OCI-LY7 (cell line): ENCODE measurements around the gene CAP1. TPM values are rescaled to one million over a fixed set of nuclear protein-coding genes. Genes with fewer than 3 reads are reported as not detected.
"Not testable (repeated sequence)": the region's sequence is repeated elsewhere in the genome, so short reads cannot be mapped to it uniquely, and the experiment has no call there.

Experiments
- BruUV-seq: library from RNA; stranded (reverse); fragments of 400-500 nt; replicated peaks from 2 replicates; lab custom pipeline; 2021; lab: Mats Ljungman, UMichigan
- CTCF ChIA-PET: fragments of 300-600 bp; sonication (Branson Sonifier 250); formaldehyde crosslinking; loops from one replicate; lab custom pipeline; 2022; ENCODE audit warnings: antibody characterized with exemption; ENCODE audit not compliant: unreplicated experiment; lab: Charles Lee
- POLR2A ChIA-PET: fragments of 300-600 bp; sonication (Branson Sonifier 250); formaldehyde crosslinking; loops from one replicate; lab custom pipeline; 2022; ENCODE audit warnings: antibody characterized with exemption; lab: Charles Lee
- DNase-seq: peaks from one replicate; pipeline ENCODE4 v3.0.0-alpha.2; 2015; ENCODE audit warnings: low spot score
- H2AFZ ChIP-seq: fragments of 200-600 bp; sonication (generic), shearing (Covaris generic); 2 replicates; pipeline ENCODE4 v1.6.1; 2014; ENCODE audit warnings: mild to moderate bottlenecking, antibody characterized with exemption, low read length, moderate library complexity
- H3K27ac ChIP-seq: fragments of 200-600 bp; sonication (generic); 2 replicates; pipeline ENCODE4 v1.5.1; 2014; ENCODE audit warnings: mixed run types, low read depth, mild to moderate bottlenecking, moderate library complexity, low read length, inconsistent platforms; ENCODE audit not compliant: poor library complexity, severe bottlenecking
- H3K36me3 ChIP-seq: fragments of 200-600 bp; sonication (generic); 2 replicates; pipeline ENCODE4 v1.6.1; 2014; ENCODE audit warnings: mild to moderate bottlenecking, antibody characterized with exemption, low read length, moderate library complexity, mixed read lengths; ENCODE audit not compliant: insufficient read depth
- H3K4me1 ChIP-seq: fragments of 200-600 bp; sonication (generic); 2 replicates; pipeline ENCODE4 v1.5.1; 2014; ENCODE audit warnings: mild to moderate bottlenecking, low read length; ENCODE audit not compliant: insufficient read depth, poor library complexity, severe bottlenecking
- H3K4me2 ChIP-seq: fragments of 200-600 bp; sonication (generic); 2 replicates; pipeline ENCODE4 v1.6.1; 2014; ENCODE audit warnings: mild to moderate bottlenecking, low read length
- H3K4me3 ChIP-seq: fragments of 200-600 bp; sonication (generic); 2 replicates; pipeline ENCODE4 v1.5.1; 2014; ENCODE audit warnings: mild to moderate bottlenecking, low read depth, low read length; ENCODE audit not compliant: poor library complexity, severe bottlenecking
- H3K79me2 ChIP-seq: fragments of 200-600 bp; sonication (generic); 2 replicates; pipeline ENCODE4 v1.6.1; 2016; ENCODE audit warnings: low read depth, mild to moderate bottlenecking, low read length, moderate library complexity, mixed read lengths; ENCODE audit not compliant: insufficient read depth
- H3K9me2 ChIP-seq: fragments of 200-600 bp; sonication (generic); 2 replicates; pipeline ENCODE4 v1.6.1; 2016; ENCODE audit warnings: mild to moderate bottlenecking, low read length, mixed read lengths; ENCODE audit not compliant: insufficient read depth
- H3K9me3 ChIP-seq: fragments of 200-600 bp; sonication (generic); 2 replicates; pipeline ENCODE4 v1.6.1; 2014; ENCODE audit warnings: mild to moderate bottlenecking, mixed run types, low read length, mixed read lengths
- H4K20me1 ChIP-seq: fragments of 200-600 bp; sonication (generic); 2 replicates; pipeline ENCODE4 v1.6.1; 2014; ENCODE audit warnings: mild to moderate bottlenecking, antibody characterized with exemption, low read length, moderate library complexity, mixed read lengths; ENCODE audit not compliant: insufficient read depth
- EZH2phosphoT487 ChIP-seq: fragments of 200-600 bp; sonication (generic); IDR thresholded peaks from 2 replicates; pipeline ENCODE4 v1.6.1; 2018; ENCODE audit warnings: low read depth, borderline replicate concordance, mild to moderate bottlenecking, mixed run types, antibody characterized with exemption, low read length, moderate library complexity, mixed read lengths
- intact Hi-C: fragments of 100-400 bp; cut with micrococcal nuclease; formaldehyde crosslinking; loops from one replicate; pipeline ENCODE4 v1.10.0; 2022; ENCODE audit not compliant: unreplicated experiment
- total RNA-seq, 2 experiments: library from RNA; depleted of rRNA in 1 of 2; stranded (reverse); fragments of >200 nt in 1 of 2; shearing (Covaris generic) in 1 of 2; gene quantifications; 2 replicates each; pipeline ENCODE4 v1.2.3, GENCODE V29; 2014 to 2022
- TF ChIP-seq, protein P1 (sequence below): fragments of 200-600 bp; sonication (generic); conservative IDR thresholded peaks from 2 replicates; pipeline ENCODE4 v1.5.1; 2014; ENCODE audit warnings: mild to moderate bottlenecking, antibody characterized with exemption, low read length, moderate library complexity, mixed read lengths

CAP1 gene
- total RNA-seq, 2 experiments from 2014 or later, result 193 to 296 TPM

DNA sequence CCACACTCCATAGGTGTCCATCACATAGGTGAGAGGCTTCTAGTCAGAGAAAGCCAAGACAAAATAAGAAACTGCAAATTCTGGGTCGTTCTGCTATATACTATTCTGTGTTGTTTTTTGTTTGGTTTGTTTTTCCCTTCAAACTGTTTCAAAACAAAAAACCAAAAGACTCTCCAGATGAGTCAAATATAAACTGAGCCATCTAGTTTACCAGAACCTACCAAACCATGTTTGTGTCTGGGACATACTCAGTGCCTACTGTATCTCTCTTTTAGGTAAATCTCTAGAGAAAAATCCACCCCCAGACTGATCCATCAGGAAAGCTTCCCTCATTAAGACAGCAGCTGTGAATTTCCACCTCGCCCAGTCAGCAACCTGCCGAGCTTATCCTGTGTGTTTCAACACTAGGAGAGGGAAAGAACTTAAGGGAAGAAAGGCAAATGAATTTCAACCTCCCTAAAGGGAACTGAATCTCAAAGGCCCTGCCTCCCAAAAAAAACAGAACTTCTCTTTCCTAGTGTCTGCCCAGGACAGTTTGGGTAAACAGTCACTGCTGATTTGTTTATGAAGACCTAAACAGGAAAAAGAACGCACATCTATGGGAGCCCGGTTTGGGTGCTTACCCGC is 39.4 kb downstream of the CAP1 start:
- intact Hi-C loops, result loop anchor here (5.0 kb wide), 2 partner anchors 62 to 327 kb away; no protein-coding TSS in a partner anchor
- POLR2A ChIA-PET, result interaction anchor here (0.5 to 0.7 kb wide), 2 partner anchors 10 to 20 kb away, joined by 3 to 4 read pairs; no protein-coding TSS in a partner anchor

GRCh38 chr1:40081871-40082270 is 41.3 kb downstream of the CAP1 start:
- Histone ChIP-seq H3K9me3 (no peaks in the 10 kb centered on the region), H2AFZ (no peak overlapping the region), H3K4me1 (no peaks in the 10 kb centered on the region), H3K36me3 (peaks cover 76% of the 10 kb centered on the region), H3K4me2 (no peak overlapping the region), H3K79me2 (no peaks in the 10 kb centered on the region), H3K27ac (no peak overlapping the region), H4K20me1 (no peaks in the 10 kb centered on the region), H3K4me3 (no peak overlapping the region), H3K9me2 (no peaks in the 10 kb centered on the region)
- ChIA-PET CTCF (no interaction called here), POLR2A (no interaction called here)
- TF ChIP-seq, protein P1, sequence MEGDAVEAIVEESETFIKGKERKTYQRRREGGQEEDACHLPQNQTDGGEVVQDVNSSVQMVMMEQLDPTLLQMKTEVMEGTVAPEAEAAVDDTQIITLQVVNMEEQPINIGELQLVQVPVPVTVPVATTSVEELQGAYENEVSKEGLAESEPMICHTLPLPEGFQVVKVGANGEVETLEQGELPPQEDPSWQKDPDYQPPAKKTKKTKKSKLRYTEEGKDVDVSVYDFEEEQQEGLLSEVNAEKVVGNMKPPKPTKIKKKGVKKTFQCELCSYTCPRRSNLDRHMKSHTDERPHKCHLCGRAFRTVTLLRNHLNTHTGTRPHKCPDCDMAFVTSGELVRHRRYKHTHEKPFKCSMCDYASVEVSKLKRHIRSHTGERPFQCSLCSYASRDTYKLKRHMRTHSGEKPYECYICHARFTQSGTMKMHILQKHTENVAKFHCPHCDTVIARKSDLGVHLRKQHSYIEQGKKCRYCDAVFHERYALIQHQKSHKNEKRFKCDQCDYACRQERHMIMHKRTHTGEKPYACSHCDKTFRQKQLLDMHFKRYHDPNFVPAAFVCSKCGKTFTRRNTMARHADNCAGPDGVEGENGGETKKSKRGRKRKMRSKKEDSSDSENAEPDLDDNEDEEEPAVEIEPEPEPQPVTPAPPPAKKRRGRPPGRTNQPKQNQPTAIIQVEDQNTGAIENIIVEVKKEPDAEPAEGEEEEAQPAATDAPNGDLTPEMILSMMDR, result no peak
- no peak for TF ChIP-seq EZH2phosphoT487
- BruUV-seq, result no TSS peak
- DNase-seq, result no peak
- intact Hi-C loops, result loop anchor here (5.0 kb wide), 2 partner anchors 60 to 325 kb away; no protein-coding TSS in a partner anchor

More for the DNA sequence above, 39.4 kb downstream of the CAP1 start:
- Histone ChIP-seq H3K9me2 (no peaks in the 10 kb centered on the region), H3K36me3 (peaks cover 78% of the 10 kb centered on the region), H3K4me1 (no peaks in the 10 kb centered on the region), H3K4me2 (no peak overlapping the region), H3K27ac (no peak overlapping the region), H3K9me3 (no peaks in the 10 kb centered on the region), H3K4me3 (no peak overlapping the region), H2AFZ (no peak overlapping the region), H3K79me2 (no peaks in the 10 kb centered on the region), H4K20me1 (no peaks in the 10 kb centered on the region)
- DNase-seq, result no peak
- BruUV-seq, result no TSS peak
- no peak for TF ChIP-seq EZH2phosphoT487
- TF ChIP-seq, protein P1, result no peak
- CTCF ChIA-PET, result no interaction called here

DNA sequence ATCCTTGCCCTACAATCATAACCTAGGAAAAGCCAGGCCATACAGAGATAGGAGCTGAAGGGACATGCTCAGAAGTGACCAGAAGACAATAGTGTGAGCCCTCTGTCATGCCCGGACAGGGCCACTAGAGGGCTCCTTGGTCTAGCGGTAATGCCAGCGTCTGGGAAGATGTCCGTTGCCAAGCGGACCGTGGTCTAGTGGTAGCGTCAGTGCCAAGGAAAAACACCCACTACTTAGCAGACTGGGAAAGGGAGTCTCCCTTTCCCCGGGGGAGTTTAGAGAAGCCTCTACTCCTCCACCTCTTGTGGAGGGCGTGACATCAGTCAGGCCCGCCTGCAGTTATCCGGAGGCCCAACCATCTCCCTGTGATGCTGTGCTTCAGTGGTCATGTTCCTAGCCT is 44.2 kb downstream of the CAP1 start:
- H3K79me2 ChIP-seq, H3K9me3 ChIP-seq, H2AFZ ChIP-seq, BruUV-seq, POLR2A ChIA-PET, H3K9me2 ChIP-seq, H3K27ac ChIP-seq, H3K4me3 ChIP-seq, H3K4me2 ChIP-seq, H4K20me1 ChIP-seq, H3K4me1 ChIP-seq: not testable (repeated sequence)
- peaks cover 75% of the 10 kb centered on the region for H3K36me3 ChIP-seq
- CTCF ChIA-PET, result interaction anchor here (1.0 to 1.5 kb wide), 3 partner anchors 52 to 254 kb away, joined by 3 to 5 read pairs (median 3); no protein-coding TSS in a partner anchor
- intact Hi-C loops, result loop anchor here (1.0 to 5.0 kb wide), 3 partner anchors 58 to 323 kb away; no protein-coding TSS in a partner anchor
- TF ChIP-seq, protein P1, result peak; percentile 82
- DNase-seq, result peak; percentile 45
